Stimulated activated CD4-positive, alpha-beta T cell treated with anti-CD3 and anti-CD28 coated beads, Interleukin-4, amount 100 ng/mL, for 24 hours (primary cell): ENCODE data around the gene BLACAT1.
"Not testable (repeated sequence)": the region's sequence is repeated elsewhere in the genome, so short reads cannot be mapped to it uniquely, and the experiment has no call there.

Experiments
- DNase-seq: peaks from one replicate; pipeline ENCODE4 v3.0.0-alpha.2; 2020

BLACAT1 gene

GRCh38 chr1:205438213-205439158 is 17.4 kb downstream of the BLACAT1 start:
- DNase-seq = no peak

GRCh38 chr1:205437570-205437969 is 18.3 kb downstream of the BLACAT1 start:
- DNase-seq = no peak

GRCh38 chr1:205436776-205437410 is 19.0 kb downstream of the BLACAT1 start:
- no peak for DNase-seq

- DNase-seq = no peak
Observed at GRCh38 chr1:205435578-205436573, 20.0 kb downstream of the BLACAT1 start.

GRCh38 chr1:205434738-205435137 is 21.1 kb downstream of the BLACAT1 start:
- no peak for DNase-seq

- DNase-seq = not testable (repeated sequence)
Observed at GRCh38 chr1:205432692-205433091, 23.2 kb downstream of the BLACAT1 start.

GRCh38 chr1:205432116-205432515 is 23.7 kb downstream of the BLACAT1 start:
- DNase-seq = no peak

- peak; percentile 54 for DNase-seq
Observed at GRCh38 chr1:205430696-205431305, 25.0 kb downstream of the BLACAT1 start.

GRCh38 chr1:205429762-205430695 is 25.8 kb downstream of the BLACAT1 start:
- DNase-seq = no peak

GRCh38 chr1:205424901-205425600 is 30.8 kb downstream of the BLACAT1 start:
- no peak for DNase-seq

- no peak for DNase-seq
Observed at GRCh38 chr1:205423814-205424399, 31.9 kb downstream of the BLACAT1 start.

GRCh38 chr1:205422993-205423642 is 32.7 kb downstream of the BLACAT1 start:
- no peak for DNase-seq

GRCh38 chr1:205421798-205422197 is 34.0 kb downstream of the BLACAT1 start, which contains the start of gene LEMD1:
Gene LEMD1, minus strand, starts transcription at chr1:205422056. Its CDS starts 1,520 bp downstream, at chr1:205420536.
- no peak for DNase-seq

- DNase-seq = no peak
Observed at GRCh38 chr1:205420938-205421337, 34.9 kb downstream of the BLACAT1 start.

- no peak for DNase-seq
Observed at GRCh38 chr1:205417870-205418635, 37.8 kb downstream of the BLACAT1 start.

- no peak for DNase-seq
Observed at GRCh38 chr1:205416322-205416721, 39.5 kb downstream of the BLACAT1 start.

- no peak for DNase-seq
Observed at GRCh38 chr1:205410581-205411298, 45.1 kb downstream of the BLACAT1 start.

GRCh38 chr1:205407970-205408369 is 47.9 kb downstream of the BLACAT1 start:
- no peak for DNase-seq
